ENCODE data around the gene GPC6.

The GPC6 gene

DNA sequence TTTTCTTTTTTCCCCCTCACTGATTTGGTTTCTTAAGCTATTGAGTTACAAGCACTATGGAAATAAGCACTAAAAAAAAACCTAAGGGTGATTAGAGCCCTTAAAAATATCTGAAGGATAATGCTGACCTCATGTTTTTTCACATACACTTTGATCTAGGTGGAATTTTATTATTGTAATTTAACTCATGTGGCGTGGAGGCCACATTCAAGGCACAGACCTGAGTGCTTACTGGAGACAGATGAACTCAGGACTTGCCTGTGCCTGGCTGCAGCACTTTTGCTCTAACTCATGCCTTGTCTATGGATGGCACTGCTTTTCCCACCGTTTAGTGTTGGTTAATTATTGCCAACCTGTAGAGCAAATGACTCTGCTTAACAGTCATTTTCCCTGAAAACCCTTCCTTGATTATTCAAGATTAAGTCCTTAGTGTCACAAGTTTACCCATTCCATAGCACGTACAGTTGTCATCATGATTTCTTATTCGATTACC, 541.4 kb downstream of the GPC6 start:
- no peak for DNase-seq (ENCODE audit: low read depth in 1 of 2, low spot score in 1 of 2)

DNA sequence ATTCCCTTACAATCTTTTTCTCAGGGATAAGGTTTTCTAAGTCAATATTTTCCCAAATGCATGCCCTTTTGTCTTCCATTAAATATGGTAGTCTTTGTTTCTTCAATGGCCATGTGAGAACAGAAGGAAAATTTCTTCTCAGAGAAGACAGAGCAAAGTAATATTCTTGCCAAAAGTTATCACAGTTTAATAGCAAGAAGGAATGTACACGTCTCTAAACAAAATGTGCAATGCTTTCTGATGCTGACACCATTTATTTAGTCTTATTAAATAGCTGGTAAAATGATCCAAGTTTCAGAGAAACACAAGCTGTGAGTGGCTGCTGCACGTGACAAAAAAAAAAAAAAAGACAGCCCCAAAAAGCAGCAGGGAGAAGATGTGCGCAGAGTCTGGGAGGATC, 542.5 kb downstream of the GPC6 start:
- no peak for DNase-seq (ENCODE audit: low read depth in 1 of 2, low spot score in 1 of 2)

DNA sequence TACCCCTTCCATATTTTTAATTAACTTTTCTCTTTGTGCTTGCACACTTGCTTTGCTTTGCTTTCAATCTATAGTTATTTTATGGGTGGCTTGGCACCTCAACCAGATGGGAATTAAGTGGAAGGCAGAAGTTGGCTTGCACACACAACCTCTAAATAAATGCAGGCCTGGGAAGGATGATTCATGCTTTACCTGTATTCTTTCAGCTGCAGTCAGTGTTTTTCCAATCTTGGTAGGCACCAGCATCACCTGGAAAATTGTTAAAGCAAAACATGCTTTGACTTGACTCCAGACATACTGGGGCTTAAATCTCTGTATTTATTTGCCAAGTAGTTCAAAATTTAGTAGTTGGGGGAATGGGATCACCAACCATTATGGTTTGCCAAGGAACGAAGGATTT, 543.0 kb downstream of the GPC6 start:
- no peak for DNase-seq (ENCODE audit: low read depth in 1 of 2, low spot score in 1 of 2)

DNA sequence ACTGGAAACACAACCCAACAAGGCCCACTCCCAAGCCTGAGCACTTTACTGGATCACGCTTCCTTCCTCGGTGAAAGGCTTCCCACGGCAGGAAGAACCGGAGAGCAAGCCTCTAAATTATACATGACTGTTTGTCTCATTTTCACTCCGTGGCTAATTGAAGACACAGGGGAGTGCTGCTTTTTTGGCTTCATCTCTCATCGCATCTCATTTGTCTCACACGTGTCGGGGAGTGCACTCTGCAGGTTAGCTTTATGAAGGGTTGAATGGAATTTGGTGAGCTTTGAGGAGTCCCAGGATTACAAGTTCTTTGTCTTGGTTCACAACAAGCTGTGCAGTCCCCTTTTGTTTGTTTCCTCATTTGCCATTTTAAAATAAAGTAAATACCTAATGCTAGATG, 544.6 kb downstream of the GPC6 start:
- no peak for DNase-seq (ENCODE audit: low read depth in 1 of 2, low spot score in 1 of 2)

DNA sequence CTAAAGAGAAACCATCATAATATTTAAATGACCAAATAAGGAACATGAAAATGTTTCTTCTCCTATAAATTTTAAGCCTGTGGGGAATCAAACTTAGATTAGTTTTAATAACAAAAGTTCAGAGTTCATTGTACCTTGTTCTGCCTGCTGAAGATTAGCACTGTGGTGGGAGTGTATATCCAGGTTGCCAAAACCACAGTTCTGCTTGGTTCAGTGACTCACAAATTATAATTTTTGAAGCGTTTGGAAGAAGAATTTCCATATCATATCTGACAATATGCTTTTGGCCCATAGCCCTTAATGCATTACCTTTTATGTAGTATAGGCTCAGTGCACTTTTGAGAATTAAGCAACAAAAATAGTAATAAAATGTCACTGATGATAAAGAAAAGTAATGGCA, 545.2 kb downstream of the GPC6 start:
- no peak for DNase-seq (ENCODE audit: low read depth in 1 of 2, low spot score in 1 of 2)

DNA sequence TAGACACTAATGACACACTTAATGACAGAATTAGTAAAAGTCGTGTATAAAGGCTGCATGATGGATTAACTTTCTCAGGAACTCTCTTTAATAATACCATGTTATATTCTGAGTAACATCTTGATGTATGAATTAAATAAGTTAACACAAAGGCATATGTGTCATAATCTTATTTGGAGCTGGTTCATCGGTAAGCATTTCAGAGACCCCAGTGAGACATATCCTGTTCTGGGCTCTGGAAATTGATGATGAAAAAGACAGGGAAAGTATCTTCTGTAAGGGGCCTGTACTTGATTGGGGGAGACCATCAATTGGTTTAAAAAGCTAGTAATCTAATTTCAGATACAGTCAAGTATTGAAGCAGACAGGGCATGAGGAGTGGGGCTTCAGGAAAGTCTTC, 547.9 kb downstream of the GPC6 start:
- DNase-seq (ENCODE audit: low read depth in 1 of 2, low spot score in 1 of 2) = no peak

DNA sequence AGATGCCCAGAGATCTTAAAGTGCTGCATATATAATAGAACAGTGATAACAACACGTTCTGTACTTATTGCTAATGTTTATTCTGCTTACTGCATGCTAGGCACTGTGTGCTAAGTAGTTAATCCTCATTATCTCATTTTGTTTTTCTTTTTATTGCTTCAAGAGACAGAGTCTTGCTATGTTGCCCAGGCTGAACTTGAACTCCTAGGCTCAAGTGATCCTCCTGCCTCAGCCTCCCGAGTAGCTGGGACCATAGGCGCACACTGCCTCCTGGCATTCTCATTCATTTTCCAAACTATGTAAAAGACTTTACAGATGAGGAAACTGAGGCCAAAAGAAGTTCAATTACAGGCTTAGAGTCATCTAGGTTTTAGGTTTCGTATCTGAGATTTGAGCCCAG, 548.4 kb downstream of the GPC6 start:
- DNase-seq (ENCODE audit: low read depth in 1 of 2, low spot score in 1 of 2) = no peak

DNA sequence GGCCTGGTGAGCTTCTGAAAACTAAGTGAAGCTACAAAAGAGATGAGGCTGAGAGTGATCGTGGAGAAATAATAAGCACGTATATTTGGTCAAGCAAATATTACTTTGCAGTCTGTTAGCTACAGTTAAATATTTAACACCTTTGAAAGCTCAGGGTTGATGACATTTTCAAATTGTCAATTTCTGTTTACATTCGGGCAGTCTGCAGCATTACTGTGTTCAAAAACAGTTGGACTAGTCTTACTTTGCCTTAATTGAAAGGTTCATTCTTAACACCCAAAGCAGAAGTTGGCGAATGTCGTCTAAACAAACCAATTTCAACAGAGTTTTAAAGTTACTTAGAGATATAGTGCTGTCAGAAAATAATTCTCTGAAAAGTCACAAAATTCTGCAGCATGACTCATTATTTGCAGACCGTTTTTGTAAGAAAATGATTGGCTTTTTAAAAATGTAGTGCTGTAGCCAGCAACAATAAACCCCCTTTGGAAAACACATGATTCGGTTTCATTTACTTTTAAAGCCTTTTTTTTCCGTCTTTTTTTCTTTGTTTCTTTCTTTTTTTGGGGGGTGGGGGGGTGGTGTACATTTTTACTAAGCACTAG, 549.0 kb downstream of the GPC6 start:
- DNase-seq (ENCODE audit: low read depth in 1 of 2, low spot score in 1 of 2) = no peak

DNA sequence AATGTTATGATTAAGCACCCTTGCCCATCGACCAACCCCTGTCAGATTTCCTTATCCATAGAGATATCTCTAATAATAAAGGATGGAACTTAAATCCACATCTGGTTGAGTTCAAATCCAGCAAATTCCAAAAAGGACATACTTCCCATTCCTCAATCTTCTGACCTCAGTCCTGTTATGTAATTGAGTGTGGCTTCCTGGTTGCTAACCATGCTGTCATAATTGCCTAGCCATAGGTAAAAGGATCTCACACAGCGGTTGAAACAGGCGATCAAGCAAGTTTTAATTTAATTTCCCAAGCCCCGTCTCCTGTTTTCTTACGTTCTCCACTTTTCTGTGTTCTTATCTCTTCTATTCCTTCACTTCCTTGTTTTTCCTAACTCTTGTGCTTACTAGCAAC, 550.3 kb downstream of the GPC6 start:
- no peak for DNase-seq (ENCODE audit: low read depth in 1 of 2, low spot score in 1 of 2)

DNA sequence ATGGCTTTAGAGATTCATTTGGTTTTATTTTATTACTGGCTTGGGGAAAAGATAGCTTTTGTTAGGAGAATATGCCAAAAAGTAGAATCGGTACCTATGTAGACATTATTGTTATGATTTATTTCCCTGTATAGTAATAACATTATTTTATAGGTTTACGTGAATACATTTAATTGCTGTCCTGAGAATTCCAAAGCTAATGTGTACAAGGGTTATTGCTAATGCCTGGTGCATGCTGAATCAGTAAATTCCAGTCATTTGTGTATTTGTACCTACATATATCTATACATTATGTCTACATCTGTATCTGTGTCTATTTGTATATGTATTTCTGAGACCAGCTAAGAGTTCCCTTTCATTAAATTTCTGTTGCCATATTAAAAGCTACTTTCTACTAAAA, 550.9 kb downstream of the GPC6 start:
- DNase-seq (ENCODE audit: low read depth in 1 of 2, low spot score in 1 of 2) = no peak

DNA sequence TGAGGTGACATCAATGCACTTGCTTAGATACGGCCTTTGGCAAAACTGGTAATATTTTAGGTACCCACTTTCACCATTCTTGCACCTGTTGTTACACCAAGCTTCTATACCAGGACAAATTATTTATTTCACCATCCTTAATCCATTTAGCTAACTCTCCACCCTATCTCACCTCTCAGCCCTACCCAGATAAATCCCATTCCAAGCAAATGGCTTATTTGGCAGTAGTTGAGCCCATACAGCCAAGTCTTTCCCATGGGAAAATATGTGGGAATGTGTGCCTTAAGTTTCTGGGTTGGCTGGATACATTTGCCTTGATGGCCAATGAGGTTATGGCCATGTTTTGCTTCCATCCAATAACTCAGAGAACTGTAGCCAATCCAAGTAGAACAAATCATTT, 551.9 kb downstream of the GPC6 start:
- no peak for DNase-seq (ENCODE audit: low read depth in 1 of 2, low spot score in 1 of 2)

DNA sequence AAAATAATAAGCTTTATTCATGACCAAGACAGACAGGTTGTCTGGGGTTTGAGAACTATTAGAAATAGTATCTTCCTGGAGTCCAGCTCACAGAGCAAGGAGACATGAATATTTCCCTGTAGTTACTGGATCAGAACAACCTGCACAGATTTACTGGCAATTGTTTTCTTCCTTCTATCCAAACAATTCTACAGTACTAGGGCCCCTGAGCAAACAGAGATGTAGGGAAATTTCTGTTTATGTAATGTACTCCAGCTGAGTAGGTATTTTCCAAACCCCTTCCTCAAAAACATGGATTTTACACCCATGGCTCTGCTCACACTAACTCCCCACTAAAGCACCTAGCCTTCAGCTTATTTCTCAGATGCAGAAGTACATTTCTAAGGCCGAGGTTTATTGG, 557.6 kb downstream of the GPC6 start:
- DNase-seq (ENCODE audit: low read depth in 1 of 2, low spot score in 1 of 2) = no peak

DNA sequence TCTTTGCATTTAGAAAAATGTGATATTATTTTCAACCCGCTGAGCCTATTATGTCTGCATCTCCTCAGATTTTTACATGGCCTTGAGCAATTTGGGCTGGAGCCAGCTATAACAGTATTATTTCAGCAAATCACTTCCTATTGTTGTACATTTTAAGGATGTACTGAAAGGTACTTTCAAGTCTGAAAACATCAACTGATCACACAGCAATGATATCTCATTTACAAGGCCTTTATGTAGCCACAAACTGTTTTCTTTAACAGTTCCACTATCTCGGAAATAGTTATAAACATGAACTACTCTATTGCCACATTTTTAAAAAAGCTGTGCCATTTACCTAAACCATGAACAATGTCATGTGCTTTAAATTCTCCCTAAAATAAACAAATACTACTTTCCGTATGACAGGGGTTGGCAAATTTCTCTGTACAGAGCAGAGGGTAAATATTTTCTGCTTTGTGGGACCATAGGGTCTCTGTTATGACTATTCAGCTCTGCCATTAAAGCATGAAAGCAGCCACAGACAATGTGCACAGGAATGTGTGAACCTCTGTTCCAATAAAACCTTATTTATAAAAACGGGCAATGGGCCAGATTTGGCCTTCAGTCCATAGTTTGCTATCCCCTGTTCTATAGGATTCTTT, 560.4 kb downstream of the GPC6 start:
- DNase-seq (ENCODE audit: low read depth in 1 of 2, low spot score in 1 of 2) = no peak

DNA sequence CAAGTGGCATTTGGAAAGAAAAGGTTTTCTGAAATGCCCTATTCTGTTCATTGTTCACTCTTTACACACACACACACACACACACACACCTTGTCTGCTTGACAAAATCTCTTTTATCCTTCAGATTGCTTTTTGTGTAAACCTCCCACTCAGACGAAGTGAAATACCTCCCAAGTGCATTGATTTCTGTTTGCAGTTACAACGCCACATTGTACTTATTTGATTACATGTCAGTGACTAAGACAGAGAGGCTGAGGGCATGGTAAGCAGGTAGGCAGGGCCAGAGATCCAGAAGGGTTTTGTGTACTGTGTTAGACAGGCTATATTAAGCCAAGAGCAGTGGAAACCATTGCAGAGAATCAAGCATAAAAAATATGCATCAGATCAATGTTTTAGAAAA, 561.8 kb downstream of the GPC6 start:
- DNase-seq (ENCODE audit: low read depth in 1 of 2, low spot score in 1 of 2) = no peak

DNA sequence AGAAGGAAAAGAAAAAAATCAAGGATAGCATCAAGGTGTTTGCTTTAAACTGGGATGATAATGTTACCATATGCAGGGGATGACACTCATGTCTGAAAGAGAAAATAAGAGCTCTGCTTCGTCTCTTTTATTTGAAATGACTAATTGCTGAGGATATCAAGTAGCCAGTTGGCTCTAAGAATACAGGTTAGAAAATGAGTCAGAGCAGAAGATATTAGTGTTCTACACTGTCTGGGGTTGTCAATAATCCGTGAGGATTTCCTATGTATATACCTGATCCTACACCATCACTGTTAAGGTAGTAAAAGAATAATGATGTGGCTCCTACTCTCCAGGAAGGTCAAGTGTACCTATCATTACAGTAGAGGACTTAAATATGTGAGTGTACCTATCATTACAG, 562.5 kb downstream of the GPC6 start:
- no peak for DNase-seq (ENCODE audit: low read depth in 1 of 2, low spot score in 1 of 2)

DNA sequence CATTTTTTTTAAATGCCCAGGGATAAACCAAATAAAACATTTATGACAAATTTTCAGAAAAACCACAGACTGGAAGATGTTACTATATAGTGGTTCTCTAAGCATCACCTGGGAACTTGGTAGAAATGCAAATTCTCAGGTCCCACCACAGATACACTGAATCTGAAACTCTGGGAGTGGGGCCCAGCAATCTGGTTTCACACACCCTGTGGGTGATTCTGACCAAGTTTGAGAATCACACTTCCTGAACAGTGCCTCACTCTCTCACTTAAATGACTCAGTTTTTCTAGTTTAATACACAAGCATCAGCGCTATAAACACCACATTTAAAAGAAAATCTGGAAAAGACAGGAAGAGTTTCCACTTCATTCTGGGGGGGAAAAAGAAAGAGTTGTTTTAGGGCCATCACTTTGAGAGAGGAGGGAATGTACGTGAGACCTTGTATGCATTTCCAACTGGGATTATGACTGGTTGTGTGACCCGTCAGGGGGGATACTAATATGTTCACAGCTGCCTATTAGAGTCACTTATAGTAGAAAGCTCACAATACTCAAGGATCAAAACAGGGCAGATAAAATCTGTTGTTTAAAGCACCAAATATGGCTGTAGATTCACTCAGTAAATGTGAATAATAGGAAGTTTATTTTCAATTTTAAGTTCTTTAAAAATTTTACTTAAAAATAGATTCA, 567.7 kb downstream of the GPC6 start:
- DNase-seq (ENCODE audit: low read depth in 1 of 2, low spot score in 1 of 2) = no peak

DNA sequence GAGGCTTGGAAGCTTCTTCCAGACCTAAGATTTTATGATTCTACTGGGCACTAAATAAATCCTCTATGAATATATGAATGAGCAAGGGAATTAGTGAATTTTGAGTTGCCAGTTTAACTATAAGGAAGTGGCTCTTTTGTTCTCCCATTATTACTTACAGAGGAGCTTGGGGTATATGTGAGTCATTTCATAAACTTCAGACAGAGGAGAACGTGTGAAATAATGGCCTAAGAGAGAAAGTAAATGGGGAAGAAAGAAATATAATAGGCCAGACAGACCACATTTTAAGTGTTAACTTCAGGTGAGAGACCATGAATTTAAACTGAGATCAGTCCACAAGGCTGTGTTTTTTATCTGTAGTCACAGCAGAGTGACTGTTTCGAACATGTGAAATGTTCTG, 570.9 kb downstream of the GPC6 start:
- DNase-seq (ENCODE audit: low read depth in 1 of 2, low spot score in 1 of 2) = no peak

DNA sequence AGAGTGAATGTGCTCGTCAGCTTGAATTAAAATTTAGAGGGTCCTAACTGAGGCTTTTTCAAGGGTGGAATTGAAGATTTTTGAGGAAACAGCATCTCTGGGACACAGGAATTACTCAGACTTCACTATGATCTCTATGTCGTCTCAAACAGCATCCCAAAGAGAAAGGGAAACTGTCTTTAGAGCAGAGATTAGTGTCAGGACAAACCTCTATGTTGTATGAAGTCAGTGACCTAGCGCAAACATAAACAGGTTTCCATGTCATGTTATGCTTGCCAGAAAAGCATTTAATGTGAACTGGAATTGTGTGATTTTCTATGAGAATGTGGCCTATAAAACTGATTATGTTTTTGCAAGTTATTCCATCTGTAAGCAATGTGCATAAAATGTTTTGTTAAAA, 573.7 kb downstream of the GPC6 start:
- DNase-seq (ENCODE audit: low read depth in 1 of 2, low spot score in 1 of 2) = no peak

DNA sequence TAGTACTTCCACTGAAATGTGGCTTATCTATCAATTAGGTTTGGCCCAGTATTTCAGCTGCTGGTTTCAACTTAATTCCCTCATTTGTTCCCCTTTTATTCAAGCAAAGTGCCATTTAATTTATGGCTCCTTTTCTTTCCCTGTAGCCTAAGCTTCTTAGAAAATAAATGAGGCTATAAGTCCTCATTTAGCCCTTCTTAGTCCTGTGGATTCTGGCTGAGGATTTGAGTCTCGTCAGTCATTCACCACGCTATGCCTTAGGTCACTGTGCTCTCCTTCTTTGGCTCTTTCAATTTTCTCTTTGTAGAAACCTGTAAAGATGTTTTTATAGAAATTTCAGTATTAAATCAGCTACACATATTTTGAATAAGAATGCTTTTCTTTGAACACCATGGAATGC, 579.1 kb downstream of the GPC6 start:
- no peak for DNase-seq (ENCODE audit: low read depth in 1 of 2, low spot score in 1 of 2)

DNA sequence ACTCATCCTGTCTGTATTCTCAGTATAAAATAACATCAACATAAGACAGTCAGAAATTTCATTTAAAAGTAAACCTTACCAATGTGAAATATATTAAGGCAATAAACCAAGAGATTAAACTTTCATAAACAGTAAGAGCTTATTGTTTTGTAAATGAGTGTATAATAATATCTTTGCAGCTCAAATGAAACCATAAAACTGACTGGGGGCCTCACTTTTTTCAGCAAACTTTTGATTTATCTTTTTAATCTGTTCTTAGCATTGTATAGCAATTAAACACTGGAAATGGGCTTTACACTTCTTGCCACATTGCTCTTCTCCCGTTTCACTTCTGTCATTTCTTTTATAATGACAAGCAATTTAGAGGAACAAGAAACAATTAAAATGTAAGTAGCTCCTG, 580.3 kb downstream of the GPC6 start:
- no peak for DNase-seq (ENCODE audit: low read depth in 1 of 2, low spot score in 1 of 2)

DNA sequence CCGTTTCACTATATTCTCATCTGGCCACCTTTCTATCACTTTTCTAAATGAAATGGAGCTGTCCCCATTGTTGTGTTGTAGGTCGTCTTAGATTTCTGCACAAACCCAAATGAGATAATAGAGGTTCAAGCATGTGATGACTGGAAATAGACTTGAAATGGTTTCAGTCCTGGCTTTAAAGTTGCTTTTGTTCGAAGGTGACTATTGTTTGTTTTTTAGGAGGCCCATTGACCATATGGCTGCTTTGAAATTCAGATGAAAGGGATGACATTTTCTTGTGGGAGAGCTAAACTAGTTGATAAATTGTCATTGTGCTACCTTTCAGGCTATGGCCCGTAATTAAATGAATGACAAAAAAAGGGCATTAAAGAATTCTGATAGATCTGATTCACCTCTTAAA, 583.7 kb downstream of the GPC6 start:
- no peak for DNase-seq (ENCODE audit: low read depth in 1 of 2, low spot score in 1 of 2)

DNA sequence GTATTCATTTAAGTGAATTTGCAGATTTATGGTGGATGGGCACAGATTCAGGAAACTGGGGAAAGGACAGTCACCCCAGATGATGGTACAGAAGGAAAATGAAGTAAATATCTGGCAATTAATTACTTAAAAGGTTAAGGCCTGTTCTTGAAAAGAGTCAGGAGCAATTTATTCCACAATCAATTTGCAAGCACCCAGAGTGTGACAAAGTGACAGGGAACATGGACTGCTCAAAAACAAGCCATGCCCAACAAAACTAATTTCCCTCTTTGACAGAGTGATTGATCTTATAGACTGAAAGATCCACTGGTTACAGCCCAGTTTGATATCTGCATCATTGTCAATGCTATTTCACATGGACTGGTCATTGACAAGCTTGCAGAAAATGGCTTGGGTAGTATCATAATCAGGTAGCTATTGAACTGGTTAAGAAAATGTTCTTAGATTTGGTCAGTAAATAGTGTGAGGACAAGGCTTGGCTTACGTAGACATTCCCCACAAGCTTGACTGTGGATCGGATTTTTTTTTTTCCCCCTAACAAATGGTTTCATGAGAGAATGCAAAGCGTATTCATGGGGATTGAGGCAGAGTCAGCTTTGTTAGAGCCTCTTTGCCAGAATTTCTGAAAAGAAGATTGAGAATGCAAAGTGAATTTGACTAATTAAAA, 584.6 kb downstream of the GPC6 start:
- no peak for DNase-seq (ENCODE audit: low read depth in 1 of 2, low spot score in 1 of 2)
